HG03469 (cell line): ENCODE measurements around the gene SPRN.
"Not testable (repeated sequence)": the region's sequence is repeated elsewhere in the genome, so short reads cannot be mapped to it uniquely, and the experiment has no call there.

Experiments
- ATAC-seq: cut with Tn5 transposase; IDR thresholded peaks from one replicate; pipeline ENCODE4 v1.9.1; 2021; ENCODE audit warnings: mild to moderate bottlenecking, moderate library complexity, moderate number of reproducible peaks; ENCODE audit not compliant: unreplicated experiment

Gene SPRN

DNA sequence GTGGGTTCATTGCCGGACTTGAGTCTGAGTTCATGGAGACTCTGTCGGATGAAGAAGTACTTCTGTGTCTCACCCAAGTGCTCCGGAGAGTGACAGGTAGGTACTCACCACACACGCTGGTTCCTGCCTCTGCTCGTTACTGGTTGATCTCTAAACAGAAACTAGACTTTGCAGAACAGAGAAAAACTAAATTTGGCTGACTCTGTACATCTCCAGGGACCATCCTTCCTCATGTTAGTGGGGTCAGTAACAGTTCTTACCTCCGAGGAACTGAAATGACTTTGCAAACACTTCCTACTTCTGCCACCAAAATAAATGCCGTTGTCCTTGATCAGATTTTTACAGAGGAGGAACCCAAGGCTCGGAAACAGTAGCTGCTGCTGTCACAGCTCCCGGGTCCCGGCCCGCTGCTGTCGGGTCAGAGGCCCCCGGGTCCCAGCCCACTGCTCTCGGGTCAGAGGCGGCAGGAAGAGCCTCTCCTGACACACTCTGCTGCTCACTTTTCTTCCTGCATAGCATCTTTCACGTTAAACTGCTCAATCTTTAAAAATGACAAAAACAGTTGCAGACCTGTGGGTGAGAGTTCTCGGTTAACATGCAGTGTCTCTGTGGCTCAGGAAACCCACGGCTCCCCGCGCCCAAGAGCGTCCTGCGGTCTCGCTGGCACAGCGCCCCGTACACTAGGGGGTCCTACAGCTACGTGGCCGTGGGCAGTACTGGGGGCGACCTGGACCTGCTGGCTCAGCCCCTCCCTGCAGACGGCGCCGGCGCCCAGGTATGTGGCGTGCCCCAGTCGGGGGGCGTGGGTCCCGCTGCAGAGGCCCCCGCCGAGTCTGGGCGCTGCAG, 35.2 kb downstream of the SPRN start:
- peak; percentile 81 for ATAC-seq

GRCh38 chr10:133388236-133388972, 36.0 kb downstream of the SPRN start:
- no peak for ATAC-seq

DNA sequence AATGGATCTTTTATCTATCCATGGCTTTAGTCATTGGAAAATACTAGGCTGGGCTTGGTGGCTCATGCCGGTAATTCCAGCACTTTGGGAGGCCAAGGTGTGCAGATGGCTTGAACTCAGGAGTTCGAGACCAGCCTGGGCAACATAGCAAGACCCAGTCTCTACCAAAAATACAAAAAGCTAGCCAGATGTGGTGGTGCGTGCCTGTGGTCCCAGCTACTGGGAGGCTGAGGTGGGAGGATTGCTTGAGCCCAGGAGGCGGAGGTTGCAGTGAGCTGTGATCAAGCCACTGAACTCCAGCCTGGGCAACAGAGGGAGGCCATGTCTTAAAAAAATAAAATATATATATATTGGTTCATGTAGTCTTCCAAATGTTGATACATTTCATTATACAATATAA, 37.5 kb downstream of the SPRN start:
- ATAC-seq, result not testable (repeated sequence)

- no peak for ATAC-seq
These were observed 39.2 kb downstream of the SPRN start for GRCh38 chr10:133385214-133385613.

DNA sequence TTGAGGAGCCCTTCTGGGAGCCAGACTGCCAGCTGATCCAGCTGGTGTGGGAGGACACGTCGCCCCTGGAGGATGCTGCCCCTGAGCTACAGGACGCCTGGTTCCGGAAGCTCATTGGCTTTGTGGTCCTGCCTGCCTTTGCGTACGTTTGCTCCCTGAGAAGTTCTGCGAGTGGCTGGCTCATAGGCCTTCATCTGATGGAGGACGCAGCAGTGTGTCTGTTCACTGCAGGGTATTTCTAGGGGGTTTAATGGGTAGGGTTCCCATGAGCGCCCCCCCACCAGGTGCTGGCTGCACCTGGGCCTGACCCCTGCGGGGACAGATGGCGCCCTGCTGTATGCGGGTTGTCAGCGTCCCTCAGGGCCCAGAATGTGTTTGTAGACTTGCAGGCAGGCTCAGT, 40.4 kb downstream of the SPRN start:
- no peak for ATAC-seq

DNA sequence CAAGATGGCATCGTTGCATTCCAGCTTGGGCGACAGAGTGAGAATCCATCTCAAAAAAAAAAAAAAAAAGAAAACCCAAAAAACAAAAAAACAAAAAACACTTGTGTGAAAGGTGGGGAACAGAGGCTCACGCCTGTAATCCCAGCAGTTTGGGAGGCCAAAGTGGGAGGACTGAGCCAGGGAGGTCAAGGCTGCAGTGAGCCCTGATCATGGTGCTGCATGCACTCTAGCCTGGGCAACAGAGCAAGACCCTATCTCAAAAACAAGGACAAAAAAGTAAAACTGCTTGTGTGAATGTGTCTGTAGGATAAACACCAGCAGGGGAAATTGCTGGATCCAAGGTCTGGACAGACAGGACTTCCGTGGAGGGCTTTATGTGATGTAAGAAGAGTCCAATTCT, 40.9 kb downstream of the SPRN start:
- ATAC-seq, result no peak

- no peak for ATAC-seq
These were observed 43.4 kb downstream of the SPRN start for GRCh38 chr10:133381036-133381435.

DNA sequence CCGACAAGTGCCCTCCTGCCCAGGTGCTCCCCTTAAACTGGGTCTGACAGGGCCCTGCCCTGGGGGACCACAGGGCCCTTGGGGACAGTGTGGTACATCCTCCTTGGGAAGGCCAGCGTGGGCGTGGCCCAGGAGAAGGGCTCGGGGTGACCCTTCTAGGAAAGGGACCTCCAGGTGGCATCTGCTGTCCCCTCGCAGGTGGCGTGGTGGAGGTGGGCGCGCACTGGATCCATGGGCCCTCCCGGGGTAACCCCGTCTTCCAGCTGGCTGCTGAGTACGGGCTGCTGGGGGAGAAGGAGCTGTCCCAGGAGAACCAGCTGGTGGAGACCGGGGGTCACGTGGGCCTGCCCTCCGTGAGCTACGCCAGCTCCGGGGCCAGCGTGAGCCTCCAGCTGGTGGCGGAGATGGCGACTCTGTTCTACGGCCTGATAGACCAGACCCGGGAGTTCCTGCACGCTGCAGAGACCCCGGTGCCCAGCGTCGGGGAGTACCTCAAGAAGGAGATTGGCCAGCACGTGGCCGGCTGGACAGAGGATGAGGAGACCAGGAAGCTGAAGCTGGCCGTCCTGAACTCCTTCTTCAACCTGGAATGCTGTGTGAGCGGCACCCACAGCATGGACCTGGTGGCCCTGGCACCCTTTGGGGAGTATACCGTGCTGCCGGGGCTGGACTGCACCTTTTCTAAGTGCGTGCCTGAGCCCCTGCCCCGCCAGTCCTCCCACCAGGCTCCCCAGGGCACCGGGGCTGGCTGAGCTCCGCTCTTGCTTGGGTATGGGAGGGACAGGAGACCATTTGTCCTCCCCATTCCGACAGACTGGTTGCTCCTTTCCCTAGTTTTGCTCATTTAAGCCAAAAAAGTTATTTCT, 44.4 kb downstream of the SPRN start:
- ATAC-seq, result no peak

DNA sequence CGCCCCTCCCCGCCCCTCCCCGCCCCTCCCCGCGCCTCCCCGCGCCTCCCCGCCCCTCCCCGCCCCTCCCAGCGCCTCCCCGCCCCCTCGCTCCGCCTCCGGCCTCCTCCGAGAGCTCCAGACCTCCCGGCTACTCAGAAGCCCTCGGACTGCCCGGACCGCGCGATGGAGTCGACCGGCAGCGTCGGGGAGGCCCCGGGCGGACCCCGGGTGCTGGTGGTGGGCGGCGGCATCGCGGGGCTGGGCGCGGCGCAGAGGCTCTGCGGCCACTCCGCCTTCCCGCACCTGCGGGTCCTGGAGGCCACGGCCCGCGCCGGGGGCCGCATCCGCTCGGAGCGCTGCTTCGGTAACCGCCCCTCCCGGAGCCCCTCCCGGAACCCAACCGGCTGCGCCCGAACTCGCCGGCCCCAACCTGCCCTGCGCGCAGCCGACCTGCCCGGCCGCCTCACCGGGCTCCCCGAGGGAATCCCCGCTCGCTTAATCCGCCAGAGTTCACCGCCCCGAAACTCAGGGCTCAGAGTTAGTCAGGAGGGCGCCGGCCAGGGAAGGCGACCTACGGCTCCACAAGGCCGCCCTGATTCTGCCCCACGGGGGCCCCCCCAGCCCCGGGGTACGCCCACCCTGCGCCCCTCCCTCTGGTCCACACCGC, 45.1 kb downstream of the SPRN start, which contains the start of gene PAOX:
TSS of gene PAOX (plus strand) at position 111 of the 649 bp plus-strand sequence. CDS start at position 166, 55 bp downstream.
- ATAC-seq, result no peak

- ATAC-seq, result no peak
These were observed 46.0 kb downstream of the SPRN start for GRCh38 chr10:133378251-133379096.

DNA sequence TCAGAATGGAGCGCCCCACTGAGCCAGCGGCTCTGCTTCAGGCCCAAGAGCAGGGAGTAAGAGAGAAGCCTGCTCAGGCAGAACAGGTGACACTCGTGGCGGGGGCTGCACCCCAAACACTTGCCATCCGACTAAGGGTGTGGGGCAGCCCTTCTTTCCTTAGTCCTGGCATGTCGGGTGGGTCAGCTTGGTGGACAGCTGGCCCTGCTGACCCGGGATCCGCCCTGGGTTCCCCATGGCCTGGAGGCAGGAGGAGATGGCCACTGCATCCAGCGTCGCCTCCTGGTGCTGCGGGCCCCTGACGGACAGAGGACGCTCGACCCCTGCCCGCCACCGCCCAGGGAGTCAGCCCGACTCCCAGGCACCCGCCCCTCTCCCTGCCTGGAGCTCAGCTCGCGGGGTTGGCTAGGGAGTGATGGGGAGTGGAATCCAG, 46.6 kb downstream of the SPRN start:
- no peak for ATAC-seq

DNA sequence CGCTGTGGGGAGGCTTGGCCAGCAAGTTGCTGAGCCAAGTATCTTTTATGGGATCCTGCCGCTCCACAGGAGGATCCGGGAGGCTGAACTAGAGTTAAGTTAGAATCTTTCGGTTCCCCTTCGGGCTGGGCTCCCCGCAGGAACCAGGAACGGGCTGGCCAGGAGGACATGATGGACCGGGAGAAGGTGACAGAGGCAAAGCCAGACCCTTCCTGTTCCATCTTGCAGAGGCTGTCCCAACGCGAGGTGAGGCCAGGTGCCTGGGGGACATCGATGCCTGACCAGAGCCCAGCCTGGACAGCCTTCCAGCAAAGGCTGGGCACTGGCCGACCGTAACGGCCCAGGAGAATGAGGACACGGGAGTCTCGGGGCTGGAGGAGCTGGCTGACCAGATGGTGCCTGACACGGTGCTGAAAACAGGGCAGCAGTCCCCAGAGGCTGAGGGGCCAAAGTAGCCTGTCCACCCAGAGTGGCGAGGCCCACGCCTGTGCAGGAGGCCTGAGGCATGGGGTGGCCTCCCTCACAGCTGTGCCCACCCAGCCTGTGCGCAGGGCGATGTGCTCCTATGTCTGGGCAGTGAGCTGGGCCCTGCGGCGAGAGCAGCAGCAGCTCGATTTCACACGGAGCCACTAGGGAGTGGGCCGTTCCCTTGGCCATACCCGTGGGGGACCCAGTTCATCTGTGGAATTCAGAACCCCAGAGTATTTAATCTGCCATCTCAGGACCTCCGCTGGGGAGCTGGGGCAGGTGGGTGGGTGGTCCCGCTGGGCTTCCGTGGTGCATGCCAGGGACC, 47.2 kb downstream of the SPRN start:
- no peak for ATAC-seq

DNA sequence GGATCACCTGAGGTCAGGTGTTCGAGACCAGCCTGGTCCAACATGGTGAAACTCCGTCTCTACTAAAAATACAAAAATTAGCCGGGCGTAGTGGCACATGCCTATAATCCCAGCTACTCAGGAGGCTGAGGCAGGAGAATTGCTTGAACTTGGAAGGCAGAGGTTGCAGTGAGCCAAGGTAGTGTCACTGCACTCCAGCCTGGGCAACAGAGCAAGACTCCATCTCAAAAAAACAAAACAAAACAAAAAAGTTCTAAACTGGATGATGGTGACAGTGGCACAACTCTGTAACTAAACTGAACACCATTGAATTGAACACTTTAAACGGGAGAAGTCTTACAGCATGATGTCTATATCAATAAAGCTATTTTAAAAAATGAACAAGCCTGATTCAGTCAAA, 48.2 kb downstream of the SPRN start:
- not testable (repeated sequence) for ATAC-seq

- no peak for ATAC-seq
These were observed 48.9 kb downstream of the SPRN start for GRCh38 chr10:133375357-133376115.

- peak; percentile 94 for ATAC-seq
These were observed 51.0 kb downstream of the SPRN start, which contains the start of gene ECHS1 for GRCh38 chr10:133373174-133374090. Gene ECHS1, minus strand, starts transcription at chr10:133373354. Its CDS starts 21 bp downstream, at chr10:133373333.

GRCh38 chr10:133372507-133372906, 51.9 kb downstream of the SPRN start:
- ATAC-seq, result no peak
